Testis (tissue), 3 donors: Measurements from ENCODE around the gene GATB. TPM values are rescaled to one million over a fixed set of nuclear protein-coding genes. Genes with fewer than 3 reads are reported as not detected.

Source experiments
- DNase-seq: peaks from one replicate; pipeline ENCODE4 v3.0.0-alpha.2; 2019
- H3K27ac ChIP-seq, 2 donors: fragments of 200-600 bp; sonication (generic); one replicate each; pipeline ENCODE4 v1.5.1; 2019
- H3K27me3 ChIP-seq: fragments of 200-600 bp; sonication (generic); one replicate; pipeline ENCODE4 v1.5.1; 2019
- H3K36me3 ChIP-seq: fragments of 200-600 bp; sonication (generic); one replicate; pipeline ENCODE4 v1.5.1; 2017; ENCODE audit warnings: low read depth; ENCODE audit errors: missing control alignments
- H3K4me1 ChIP-seq: fragments of 200-600 bp; sonication (generic); one replicate; pipeline ENCODE4 v1.5.1; 2019
- H3K4me3 ChIP-seq, 2 donors: fragments of 200-600 bp; sonication (generic); one replicate each; pipeline ENCODE4 v1.5.1; 2017 to 2019
- H3K9me3 ChIP-seq: fragments of 200-600 bp; sonication (generic); one replicate; pipeline ENCODE4 v1.5.1; 2017
- POLR2A ChIP-seq: fragments of 450-650 bp; IDR thresholded peaks from one replicate; pipeline ENCODE4 v1.6.1; 2017; ENCODE audit warnings: antibody characterized with exemption, mild to moderate bottlenecking, moderate library complexity
- WGBS, 2 donors: methylation state at CpG; one replicate each; pipeline ENCODE4 v1.1.5; 2018; 5-methylcytosine and 5-hydroxymethylcytosine counted together
- intact Hi-C: fragments of 100-400 bp; cut with DNase I; formaldehyde crosslinking; loops from one replicate; pipeline ENCODE4 v1.15.1; 2023; ENCODE audit warnings: low total_unique reads
- polyA plus RNA-seq: library from polyadenylated mRNA; stranded (reverse); fragments of 350-450 nt; fragmentation: Illumina TruSeq; extraction: RNeasy Lipid Tissue Mini Kit (QIAGEN cat#74804); gene quantifications from one replicate; pipeline ENCODE4 v1.2.3, GENCODE V29; 2014; ENCODE audit warnings: low read depth, low replicate concordance; ENCODE audit not compliant: insufficient read depth
- total RNA-seq, 2 donors: library from RNA; depleted of rRNA; stranded (reverse); fragments of >200 nt; gene quantifications; one replicate each; pipeline ENCODE4 v1.2.3, GENCODE V29; 2016
- TF ChIP-seq, protein P1 (sequence below), 3 experiments: fragments of 450-650 bp in 2 of 3; fragments of 200-600 bp in 1 of 3; sonication (generic) in 1 of 3; IDR thresholded peaks; one replicate each; pipeline ENCODE4 v1.5.1; 2016 to 2019; ENCODE audit warnings: antibody characterized with exemption in 3 of 3, mild to moderate bottlenecking in 2 of 3, moderate library complexity in 1 of 3

Gene GATB
- total and polyA plus RNA-seq, 3 donors from 2014 or later, result 21.9 to 49.4 (median 44.7) TPM

DNA sequence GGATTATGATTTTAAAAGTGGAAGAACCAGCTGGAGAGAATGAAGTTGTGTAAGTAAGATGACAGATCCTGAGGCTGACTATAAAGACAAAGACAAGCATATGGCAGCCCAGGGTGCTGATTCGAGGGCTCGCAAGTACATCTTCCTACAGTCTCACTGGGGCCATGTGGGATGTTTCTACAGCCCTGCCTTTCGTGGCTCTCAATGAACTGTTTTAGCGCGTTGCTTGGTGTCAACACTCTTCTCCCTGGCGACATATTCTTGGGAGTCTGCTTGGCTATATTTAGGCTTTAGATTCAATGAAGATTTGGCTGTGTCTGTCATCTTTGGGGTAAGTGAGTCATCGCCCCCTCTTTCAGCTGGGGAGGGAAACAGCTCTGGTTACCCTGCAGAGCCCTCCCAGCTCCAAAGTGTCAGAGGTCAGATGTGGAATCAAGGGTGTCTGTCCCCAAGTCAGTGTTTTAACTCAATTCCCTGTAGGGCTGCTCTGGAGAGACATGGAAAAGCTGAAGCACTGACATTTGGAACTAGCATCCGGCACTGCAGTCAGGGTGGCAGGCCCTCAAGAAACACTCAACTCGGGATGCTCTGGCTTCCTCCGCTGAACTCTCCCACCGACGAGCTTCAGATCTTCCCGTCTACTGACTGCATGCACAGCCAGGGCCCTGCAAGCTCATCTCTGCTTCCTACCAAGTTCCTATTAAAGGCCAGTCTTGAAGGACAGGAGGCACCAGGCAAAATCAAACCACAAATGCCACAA lies 65.7 kb downstream of the GATB start:
- intact Hi-C loops, result no loop called here
- H3K9me3 ChIP-seq, result no peaks in the 10 kb centered on the region
- WGBS, 2 donors, result 90 to 93% methylated on average over 13 of the region's 13 CpGs
- H3K27me3 ChIP-seq, result no peaks in the 10 kb centered on the region
- TF ChIP-seq, protein P1, sequence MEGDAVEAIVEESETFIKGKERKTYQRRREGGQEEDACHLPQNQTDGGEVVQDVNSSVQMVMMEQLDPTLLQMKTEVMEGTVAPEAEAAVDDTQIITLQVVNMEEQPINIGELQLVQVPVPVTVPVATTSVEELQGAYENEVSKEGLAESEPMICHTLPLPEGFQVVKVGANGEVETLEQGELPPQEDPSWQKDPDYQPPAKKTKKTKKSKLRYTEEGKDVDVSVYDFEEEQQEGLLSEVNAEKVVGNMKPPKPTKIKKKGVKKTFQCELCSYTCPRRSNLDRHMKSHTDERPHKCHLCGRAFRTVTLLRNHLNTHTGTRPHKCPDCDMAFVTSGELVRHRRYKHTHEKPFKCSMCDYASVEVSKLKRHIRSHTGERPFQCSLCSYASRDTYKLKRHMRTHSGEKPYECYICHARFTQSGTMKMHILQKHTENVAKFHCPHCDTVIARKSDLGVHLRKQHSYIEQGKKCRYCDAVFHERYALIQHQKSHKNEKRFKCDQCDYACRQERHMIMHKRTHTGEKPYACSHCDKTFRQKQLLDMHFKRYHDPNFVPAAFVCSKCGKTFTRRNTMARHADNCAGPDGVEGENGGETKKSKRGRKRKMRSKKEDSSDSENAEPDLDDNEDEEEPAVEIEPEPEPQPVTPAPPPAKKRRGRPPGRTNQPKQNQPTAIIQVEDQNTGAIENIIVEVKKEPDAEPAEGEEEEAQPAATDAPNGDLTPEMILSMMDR (IDR thresholded peaks at IDR 0.05), result no peak
- TF ChIP-seq POLR2A, result no peak
- H3K4me3 ChIP-seq, result no peak overlapping the region
- no peaks in the 10 kb centered on the region for H3K36me3 ChIP-seq
- no peak overlapping the region for H3K27ac ChIP-seq
- no peak for DNase-seq
- peaks cover 11% of the 10 kb centered on the region for H3K4me1 ChIP-seq

DNA sequence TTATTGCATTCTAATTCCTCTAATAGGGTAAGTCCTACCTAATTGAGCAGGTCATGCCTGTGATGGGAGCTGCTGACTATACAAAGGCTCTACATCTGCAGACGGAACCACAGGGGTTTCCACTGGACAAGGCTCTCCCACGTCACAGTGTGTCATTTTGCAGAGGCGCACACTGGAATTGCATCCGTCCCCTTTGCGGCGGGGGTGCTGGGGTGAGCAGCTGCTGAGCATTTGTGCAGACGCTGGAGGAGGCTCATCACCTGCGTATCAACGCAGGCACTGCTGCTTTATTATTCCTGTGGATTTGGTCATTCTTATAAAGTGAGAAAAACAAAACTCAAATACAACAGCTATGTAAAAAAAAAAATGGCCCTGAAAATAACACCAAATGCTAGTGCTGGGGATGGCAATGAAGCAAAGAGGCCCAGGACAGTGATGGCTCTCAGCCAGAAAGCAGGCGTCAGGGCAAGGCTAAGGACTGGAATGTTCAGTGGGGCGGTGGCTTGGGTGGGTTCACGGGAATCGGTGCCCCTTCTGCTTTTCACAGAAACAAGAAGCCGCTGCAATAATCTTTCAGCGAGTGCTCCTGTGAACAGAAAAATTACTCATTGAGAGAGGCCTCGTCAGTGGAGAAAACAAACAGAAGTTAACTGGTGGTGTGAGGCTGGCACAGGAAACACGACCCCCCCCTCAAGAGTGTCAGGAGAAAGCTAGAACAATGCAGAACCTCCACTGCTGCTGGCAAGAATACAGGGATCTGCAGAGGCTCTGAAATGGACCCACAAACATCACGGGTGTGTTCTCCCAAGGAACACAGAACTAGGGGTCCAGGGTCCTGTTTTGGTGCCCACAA lies 67.8 kb downstream of the GATB start:
- H3K4me1 ChIP-seq, result peaks cover 25% of the 10 kb centered on the region
- H3K27ac ChIP-seq, result no peak overlapping the region
- WGBS, 2 donors, result 78 to 82% methylated on average over 18 of the region's 18 CpGs
- H3K9me3 ChIP-seq, result no peaks in the 10 kb centered on the region
- TF ChIP-seq POLR2A, result no peak
- TF ChIP-seq, protein P1 (IDR thresholded peaks at IDR 0.05), result no peak
- no peak for DNase-seq
- no peaks in the 10 kb centered on the region for H3K36me3 ChIP-seq
- no peaks in the 10 kb centered on the region for H3K27me3 ChIP-seq
- intact Hi-C loops, result no loop called here
- H3K4me3 ChIP-seq, result no peak overlapping the region

DNA sequence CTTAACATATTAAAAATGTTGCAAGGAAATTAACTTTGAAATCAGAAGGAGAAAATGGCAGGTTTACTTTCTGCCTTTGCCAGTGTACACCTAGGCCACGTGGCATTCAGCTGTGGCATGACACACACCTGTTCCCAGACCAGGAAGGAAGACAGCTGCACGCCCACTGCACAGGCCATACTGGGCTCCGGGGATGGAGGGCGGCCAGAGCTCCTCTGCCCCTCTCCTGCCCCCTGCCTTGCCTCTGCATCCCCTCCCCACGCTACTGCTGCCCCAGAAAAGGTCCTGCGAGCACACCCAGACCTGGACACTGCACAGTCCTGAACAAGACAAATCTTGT lies 68.4 kb downstream of the GATB start:
- no peak for DNase-seq
- intact Hi-C loops, result no loop called here
- TF ChIP-seq, protein P1 (IDR thresholded peaks at IDR 0.05), result no peak
- TF ChIP-seq POLR2A, result no peak
- peaks cover 32% of the 10 kb centered on the region for H3K4me1 ChIP-seq
- no peak overlapping the region for H3K27ac ChIP-seq
- H3K36me3 ChIP-seq, result no peaks in the 10 kb centered on the region
- H3K9me3 ChIP-seq, result no peaks in the 10 kb centered on the region
- H3K27me3 ChIP-seq, result no peaks in the 10 kb centered on the region
- WGBS, 2 donors, result 93 to 94% methylated on average over 6 of the region's 6 CpGs
- no peak overlapping the region for H3K4me3 ChIP-seq

DNA sequence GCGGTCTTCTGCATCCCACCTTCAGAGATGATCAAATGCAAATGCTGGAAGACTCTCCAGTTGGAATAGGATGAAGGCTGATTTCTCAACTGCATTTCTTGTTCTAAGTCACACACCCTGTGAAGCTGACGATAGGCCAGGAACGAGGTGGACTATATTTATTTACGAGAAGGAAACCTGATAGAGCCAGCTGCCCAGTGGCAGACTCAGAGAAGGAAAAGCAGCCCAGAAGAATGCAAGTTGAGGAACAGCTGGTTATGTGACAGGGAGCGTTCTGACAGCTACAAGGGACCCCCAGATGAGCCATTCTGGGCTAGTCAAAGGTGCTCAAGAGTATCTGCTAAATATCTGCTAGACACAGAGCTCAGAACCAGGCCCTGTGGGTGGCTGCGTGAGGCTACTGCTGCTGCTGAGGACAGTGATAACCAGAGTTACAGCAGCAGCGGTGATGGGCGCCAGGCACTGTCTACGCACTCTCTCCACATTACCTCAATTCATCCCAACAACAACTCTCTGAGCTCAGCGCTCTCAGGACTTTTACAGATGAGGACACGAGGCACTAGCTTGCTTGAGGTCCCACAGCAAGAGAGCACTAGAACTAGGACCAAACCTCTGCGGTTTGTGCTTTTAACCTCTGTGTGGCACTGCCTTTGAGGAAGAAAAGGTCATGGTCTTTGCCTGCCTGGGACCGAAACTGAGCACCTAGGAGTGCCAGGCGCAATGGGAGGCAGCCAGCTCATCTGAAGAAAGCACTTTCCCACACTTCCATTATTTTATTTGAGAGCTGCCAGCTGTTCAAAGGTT lies 69.0 kb downstream of the GATB start:
- TF ChIP-seq POLR2A, result no peak
- TF ChIP-seq, protein P1 (IDR thresholded peaks at IDR 0.05), result no peak
- Histone ChIP-seq H3K4me3 (no peak overlapping the region), H3K27me3 (no peaks in the 10 kb centered on the region), H3K27ac (no peak overlapping the region), H3K9me3 (no peaks in the 10 kb centered on the region), H3K4me1 (peaks cover 37% of the 10 kb centered on the region), H3K36me3 (no peaks in the 10 kb centered on the region)
- intact Hi-C loops, result no loop called here
- WGBS, 2 donors, result 79 to 80% methylated on average over 11 to 14 of the region's 14 CpGs
- no peak for DNase-seq
